Panc1 (cell line): ENCODE results near the gene BCL2. TPM values are rescaled to one million over a fixed set of nuclear protein-coding genes. Genes with fewer than 3 reads are reported as not detected.

Source experiments
- ATAC-seq: fragments of 200-7000 bp; cut with Tn5 transposase; 2 replicates; pipeline ENCODE4 v1.9.1; 2020; ENCODE audit warnings: mild to moderate bottlenecking, moderate library complexity
- BruUV-seq: library from RNA; stranded (reverse); fragments of 400-500 nt; replicated peaks from 2 replicates; lab custom pipeline; 2021; lab: Mats Ljungman, UMichigan
- CTCF ChIA-PET: fragments of 300-600 bp; sonication (Branson Sonifier 250); formaldehyde crosslinking; loops from one replicate; lab custom pipeline; 2022; ENCODE audit warnings: antibody characterized with exemption; lab: Charles Lee
- POLR2A ChIA-PET: fragments of 300-600 bp; sonication (Branson Sonifier 250); formaldehyde crosslinking; loops from one replicate; lab custom pipeline; 2022; ENCODE audit warnings: antibody characterized with exemption; lab: Charles Lee
- DNase-seq: peaks from one replicate; pipeline ENCODE4 v3.0.0-alpha.2; 2010; ENCODE audit warnings: low read depth, low spot score
- H3K27ac ChIP-seq: 2 replicates; pipeline ENCODE4 v1.5.1; 2011; ENCODE audit warnings: mild to moderate bottlenecking, low read length, inconsistent platforms
- H3K27me3 ChIP-seq: fragments of 200-500 bp; sonication (Bioruptor generic); 2 replicates; pipeline ENCODE4 v1.6.0; 2014; ENCODE audit warnings: low read length, inconsistent platforms; ENCODE audit not compliant: control insufficient read depth, insufficient read depth
- H3K36me3 ChIP-seq: fragments of 200-500 bp; sonication (Bioruptor generic); 2 replicates; pipeline ENCODE4 v1.5.1; 2014; ENCODE audit warnings: inconsistent platforms, mild to moderate bottlenecking, low read length, moderate library complexity; ENCODE audit not compliant: control insufficient read depth, insufficient read depth
- H3K4me1 ChIP-seq: 2 replicates; pipeline ENCODE4 v1.5.1; 2011; ENCODE audit warnings: inconsistent platforms, mild to moderate bottlenecking, low read length, moderate library complexity; ENCODE audit not compliant: control insufficient read depth, insufficient read depth
- H3K4me3 ChIP-seq, 2 experiments: 2 replicates each; pipeline ENCODE4 v1.5.1; 2011 to 2012; ENCODE audit warnings: low read depth in 2 of 2, low read length in 2 of 2, mild to moderate bottlenecking in 2 of 2, inconsistent platforms in 1 of 2, moderate library complexity in 1 of 2
- H3K9me3 ChIP-seq: fragments of 200-500 bp; sonication (Bioruptor generic); 2 replicates; pipeline ENCODE4 v1.5.1; 2014; ENCODE audit warnings: low read depth, mild to moderate bottlenecking, inconsistent platforms, low read length, moderate library complexity; ENCODE audit not compliant: control insufficient read depth, insufficient read depth
- POLR2AphosphoS5 ChIP-seq: IDR thresholded peaks from 2 replicates; pipeline ENCODE4 v1.6.1; 2012; ENCODE audit warnings: mild to moderate bottlenecking, low read depth, low read length, moderate library complexity
- SIN3A ChIP-seq: IDR thresholded peaks from 2 replicates; pipeline ENCODE4 v1.6.1; 2012; ENCODE audit warnings: low read depth, mild to moderate bottlenecking, low read length, moderate library complexity, borderline replicate concordance; ENCODE audit not compliant: insufficient read depth
- TCF7L2 ChIP-seq: IDR thresholded peaks from 2 replicates; pipeline ENCODE4 v1.6.1; 2011; ENCODE audit warnings: mild to moderate bottlenecking, low read depth, low read length, inconsistent platforms
- in situ Hi-C: cut with HindIII; loops from 2 replicates; pipeline ENCODE4 v1.10.0; 2016; ENCODE audit warnings: low sequenced_read_pairs, low pct_unique_long_range_greater_than_20kb
- intact Hi-C: fragments of 100-400 bp; cut with micrococcal nuclease; formaldehyde crosslinking; loops from one replicate; pipeline ENCODE4 v1.10.0; 2022; ENCODE audit not compliant: unreplicated experiment
- total RNA-seq: library from RNA; stranded (reverse); gene quantifications from one replicate; pipeline ENCODE4 v1.2.1, GENCODE V29; 2021; ENCODE audit not compliant: unreplicated experiment
- TF ChIP-seq, protein P1 (sequence below): fragments of 450-650 bp; IDR thresholded peaks from 2 replicates; pipeline ENCODE4 v1.5.1; 2017; ENCODE audit warnings: mild to moderate bottlenecking
- TF ChIP-seq, protein P2 (sequence below), 2 experiments: IDR thresholded peaks; 2 replicates each; pipeline ENCODE4 v1.6.1; 2011 to 2012; ENCODE audit warnings: low read depth in 2 of 2, control low read depth in 1 of 2, low read length in 1 of 2, mild to moderate bottlenecking in 1 of 2, moderate library complexity in 1 of 2; ENCODE audit not compliant: insufficient read depth in 1 of 2

Gene BCL2
- total RNA-seq, 1 experiment from 2014 or later, result 0.72 TPM

GRCh38 chr18:63150942-63151421 lies 168.6 kb downstream of the BCL2 start:
- in situ Hi-C loops (no loop called here), intact Hi-C loops (no loop called here)
- Histone ChIP-seq H3K9me3 (no peaks in the 10 kb centered on the region), H3K36me3 (no peaks in the 10 kb centered on the region), H3K27me3 (no peaks in the 10 kb centered on the region; the same call in 1 of the 2 replicates), H3K4me3 (no peak overlapping the region), H3K4me1 (no peaks in the 10 kb centered on the region), H3K27ac (no peak overlapping the region)
- no peak for TF ChIP-seq TCF7L2
- no peak for TF ChIP-seq POLR2AphosphoS5
- TF ChIP-seq, protein P1, sequence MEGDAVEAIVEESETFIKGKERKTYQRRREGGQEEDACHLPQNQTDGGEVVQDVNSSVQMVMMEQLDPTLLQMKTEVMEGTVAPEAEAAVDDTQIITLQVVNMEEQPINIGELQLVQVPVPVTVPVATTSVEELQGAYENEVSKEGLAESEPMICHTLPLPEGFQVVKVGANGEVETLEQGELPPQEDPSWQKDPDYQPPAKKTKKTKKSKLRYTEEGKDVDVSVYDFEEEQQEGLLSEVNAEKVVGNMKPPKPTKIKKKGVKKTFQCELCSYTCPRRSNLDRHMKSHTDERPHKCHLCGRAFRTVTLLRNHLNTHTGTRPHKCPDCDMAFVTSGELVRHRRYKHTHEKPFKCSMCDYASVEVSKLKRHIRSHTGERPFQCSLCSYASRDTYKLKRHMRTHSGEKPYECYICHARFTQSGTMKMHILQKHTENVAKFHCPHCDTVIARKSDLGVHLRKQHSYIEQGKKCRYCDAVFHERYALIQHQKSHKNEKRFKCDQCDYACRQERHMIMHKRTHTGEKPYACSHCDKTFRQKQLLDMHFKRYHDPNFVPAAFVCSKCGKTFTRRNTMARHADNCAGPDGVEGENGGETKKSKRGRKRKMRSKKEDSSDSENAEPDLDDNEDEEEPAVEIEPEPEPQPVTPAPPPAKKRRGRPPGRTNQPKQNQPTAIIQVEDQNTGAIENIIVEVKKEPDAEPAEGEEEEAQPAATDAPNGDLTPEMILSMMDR, result no peak
- TF ChIP-seq, protein P2, sequence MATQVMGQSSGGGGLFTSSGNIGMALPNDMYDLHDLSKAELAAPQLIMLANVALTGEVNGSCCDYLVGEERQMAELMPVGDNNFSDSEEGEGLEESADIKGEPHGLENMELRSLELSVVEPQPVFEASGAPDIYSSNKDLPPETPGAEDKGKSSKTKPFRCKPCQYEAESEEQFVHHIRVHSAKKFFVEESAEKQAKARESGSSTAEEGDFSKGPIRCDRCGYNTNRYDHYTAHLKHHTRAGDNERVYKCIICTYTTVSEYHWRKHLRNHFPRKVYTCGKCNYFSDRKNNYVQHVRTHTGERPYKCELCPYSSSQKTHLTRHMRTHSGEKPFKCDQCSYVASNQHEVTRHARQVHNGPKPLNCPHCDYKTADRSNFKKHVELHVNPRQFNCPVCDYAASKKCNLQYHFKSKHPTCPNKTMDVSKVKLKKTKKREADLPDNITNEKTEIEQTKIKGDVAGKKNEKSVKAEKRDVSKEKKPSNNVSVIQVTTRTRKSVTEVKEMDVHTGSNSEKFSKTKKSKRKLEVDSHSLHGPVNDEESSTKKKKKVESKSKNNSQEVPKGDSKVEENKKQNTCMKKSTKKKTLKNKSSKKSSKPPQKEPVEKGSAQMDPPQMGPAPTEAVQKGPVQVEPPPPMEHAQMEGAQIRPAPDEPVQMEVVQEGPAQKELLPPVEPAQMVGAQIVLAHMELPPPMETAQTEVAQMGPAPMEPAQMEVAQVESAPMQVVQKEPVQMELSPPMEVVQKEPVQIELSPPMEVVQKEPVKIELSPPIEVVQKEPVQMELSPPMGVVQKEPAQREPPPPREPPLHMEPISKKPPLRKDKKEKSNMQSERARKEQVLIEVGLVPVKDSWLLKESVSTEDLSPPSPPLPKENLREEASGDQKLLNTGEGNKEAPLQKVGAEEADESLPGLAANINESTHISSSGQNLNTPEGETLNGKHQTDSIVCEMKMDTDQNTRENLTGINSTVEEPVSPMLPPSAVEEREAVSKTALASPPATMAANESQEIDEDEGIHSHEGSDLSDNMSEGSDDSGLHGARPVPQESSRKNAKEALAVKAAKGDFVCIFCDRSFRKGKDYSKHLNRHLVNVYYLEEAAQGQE (IDR thresholded peaks at IDR 0.05; ENCODE audit: insufficient read depth in 1 of 2, low read depth in 2 of 2, low read length in 1 of 2), result no peak
- no TSS peak for BruUV-seq
- CTCF ChIA-PET, result no interaction called here
- ATAC-seq (no peak), DNase-seq (no peak)
- POLR2A ChIA-PET, result no interaction called here

- no TSS peak for BruUV-seq
- Histone ChIP-seq H3K36me3 (no peaks in the 10 kb centered on the region), H3K4me1 (no peaks in the 10 kb centered on the region), H3K27me3 (no peaks in the 10 kb centered on the region), H3K27ac (no peak overlapping the region), H3K9me3 (no peaks in the 10 kb centered on the region), H3K4me3 (no peak overlapping the region)
- POLR2A ChIA-PET, result no interaction called here
- in situ Hi-C loops, result no loop called here
- ATAC-seq, result no peak
- no peak for DNase-seq
- TF ChIP-seq TCF7L2 (no peak), POLR2AphosphoS5 (no peak), SIN3A (no peak)
- TF ChIP-seq, protein P1, result no peak
- TF ChIP-seq, protein P2 (IDR thresholded peaks at IDR 0.05; ENCODE audit: insufficient read depth in 1 of 2, low read depth in 2 of 2, low read length in 1 of 2), result no peak
- intact Hi-C loops, result no loop called here
- CTCF ChIA-PET, result no interaction called here
Measured at GRCh38 chr18:63150326-63150725, 169.2 kb downstream of the BCL2 start.
